Measurements from ENCODE around the gene GATA5.
A peak's percentile ranks its signal among the peaks of the same experiment; 100 is the strongest.

Gene GATA5

GRCh38 chr20:62429455-62430310, 46.1 kb downstream of the GATA5 start:
- no peak for TF ChIP-seq EP300 (IDR thresholded peaks at IDR 0.05; ENCODE audit: borderline replicate concordance)

GRCh38 chr20:62428396-62429295, 47.1 kb downstream of the GATA5 start:
- TF ChIP-seq CEBPB (IDR thresholded peaks at IDR 0.05) (no peak), NFIC (IDR thresholded peaks at IDR 0.05) (no peak), MAX (IDR thresholded peaks at IDR 0.05) (no peak), FOXM1 (IDR thresholded peaks at IDR 0.05; ENCODE audit: borderline replicate concordance, low read depth) (no peak), ZBTB7A (IDR thresholded peaks at IDR 0.05; ENCODE audit: low read depth) (no peak), RAD21 (IDR thresholded peaks at IDR 0.05; ENCODE audit: low read depth) (no peak), TEAD4 (IDR thresholded peaks at IDR 0.05) (no peak), CREB1 (IDR thresholded peaks at IDR 0.05; ENCODE audit: low read depth) (no peak), USF1 (IDR thresholded peaks at IDR 0.05) (no peak), TCF12 (IDR thresholded peaks at IDR 0.05; ENCODE audit: low read depth) (no peak), YY1 (IDR thresholded peaks at IDR 0.05; ENCODE audit: low read depth) (no peak), EGR1 (IDR thresholded peaks at IDR 0.05) (no peak), TAF1 (IDR thresholded peaks at IDR 0.05; ENCODE audit: low read depth) (no peak), REST (IDR thresholded peaks at IDR 0.05; ENCODE audit: low read depth) (no peak)

- TF ChIP-seq USF1 (IDR thresholded peaks at IDR 0.05) (no peak), TCF12 (IDR thresholded peaks at IDR 0.05; ENCODE audit: low read depth) (no peak), NFIC (IDR thresholded peaks at IDR 0.05) (no peak), CEBPB (IDR thresholded peaks at IDR 0.05) (no peak)
Measured at GRCh38 chr20:62428002-62428372, 47.8 kb downstream of the GATA5 start.

- TF ChIP-seq CREB1 (IDR thresholded peaks at IDR 0.05; ENCODE audit: low read depth) = peak; percentile 62
- peak; percentile 91 for TF ChIP-seq TEAD4 (IDR thresholded peaks at IDR 0.05)
- no peak for TF ChIP-seq REST (IDR thresholded peaks at IDR 0.05; ENCODE audit: low read depth)
- peak; percentile 26; the same call in 1 of the 2 replicates for TF ChIP-seq EGR1 (IDR thresholded peaks at IDR 0.05)
- peak; percentile 52 for TF ChIP-seq RAD21 (IDR thresholded peaks at IDR 0.05; ENCODE audit: low read depth)
- TF ChIP-seq TCF12 (IDR thresholded peaks at IDR 0.05; ENCODE audit: low read depth) = peak; percentile 96
- TF ChIP-seq USF1 (IDR thresholded peaks at IDR 0.05) = peak; percentile 62; the same call in 1 of the 2 replicates
- TF ChIP-seq FOXM1 (IDR thresholded peaks at IDR 0.05; ENCODE audit: borderline replicate concordance, low read depth) = peak; percentile 77; the same call in 1 of the 2 replicates
- TF ChIP-seq MAX (IDR thresholded peaks at IDR 0.05) = peak; percentile 90
- peak; percentile 93 for TF ChIP-seq NFIC (IDR thresholded peaks at IDR 0.05)
- peak; percentile 89 for TF ChIP-seq EP300 (IDR thresholded peaks at IDR 0.05; ENCODE audit: borderline replicate concordance)
- peak; percentile 85 for TF ChIP-seq CEBPB (IDR thresholded peaks at IDR 0.05)
- no peak; the same call in 1 of the 2 replicates for TF ChIP-seq ZBTB7A (IDR thresholded peaks at IDR 0.05; ENCODE audit: low read depth)
- TF ChIP-seq YY1 (IDR thresholded peaks at IDR 0.05; ENCODE audit: low read depth) = peak; percentile 89
- peak; percentile 51 for TF ChIP-seq TAF1 (IDR thresholded peaks at IDR 0.05; ENCODE audit: low read depth)
Measured at GRCh38 chr20:62427172-62428001, 48.4 kb downstream of the GATA5 start, which contains the start of gene RBBP8NL. Gene RBBP8NL (minus strand): TSS chr20:62427539. CDS start chr20:62419647, 7,892 bp downstream.
